ENCODE data around the gene FHAD1. TPM values are rescaled to one million over a fixed set of nuclear protein-coding genes. Genes with fewer than 3 reads are reported as not detected.

The FHAD1 gene
- total RNA-seq, 1 donor from 2014 or later = 1.7 TPM

GRCh38 chr1:15412843-15413242 lies 165.8 kb downstream of the FHAD1 start:
- no peak for TF ChIP-seq CTCF (conservative IDR thresholded peaks at IDR 0.05)
- Mint-ChIP-seq H3K36me3 (ENCODE audit: low read depth) (peaks cover 6% of the 10 kb centered on the region), H3K9me3 (no peaks in the 10 kb centered on the region), H3K4me1 (peaks cover 34% of the 10 kb centered on the region), H3K27me3 (ENCODE audit: low read depth) (peaks cover 8% of the 10 kb centered on the region), H3K27ac (ENCODE audit: unreplicated experiment) (no peak overlapping the region), H3K4me3 (peak overlapping the region; percentile 81)
- DNase-seq (ENCODE audit: low read depth, low spot score) = no peak

GRCh38 chr1:15413563-15414444 lies 166.8 kb downstream of the FHAD1 start:
- DNase-seq (ENCODE audit: low read depth, low spot score) = no peak
- TF ChIP-seq CTCF (conservative IDR thresholded peaks at IDR 0.05) = no peak
- peak overlapping the region; percentile 72 for H3K4me3 Mint-ChIP-seq
- H3K27me3 Mint-ChIP-seq (ENCODE audit: low read depth) = peaks cover 8% of the 10 kb centered on the region
- H3K36me3 Mint-ChIP-seq (ENCODE audit: low read depth) = peaks cover 6% of the 10 kb centered on the region
- no peaks in the 10 kb centered on the region for H3K9me3 Mint-ChIP-seq
- peaks cover 33% of the 10 kb centered on the region for H3K4me1 Mint-ChIP-seq
- no peak overlapping the region for H3K27ac Mint-ChIP-seq (ENCODE audit: unreplicated experiment)

- TF ChIP-seq CTCF (conservative IDR thresholded peaks at IDR 0.05) = no peak
- Mint-ChIP-seq H3K4me3 (peak overlapping the region; percentile 72), H3K27ac (ENCODE audit: unreplicated experiment) (no peak overlapping the region), H3K4me1 (peaks cover 27% of the 10 kb centered on the region), H3K9me3 (no peaks in the 10 kb centered on the region), H3K36me3 (ENCODE audit: low read depth) (peaks cover 6% of the 10 kb centered on the region), H3K27me3 (ENCODE audit: low read depth) (peaks cover 4% of the 10 kb centered on the region)
- DNase-seq (ENCODE audit: low read depth, low spot score) = no peak
These were observed 167.5 kb downstream of the FHAD1 start for GRCh38 chr1:15414445-15414983.

- DNase-seq (ENCODE audit: low read depth, low spot score) = no peak
- Mint-ChIP-seq H3K9me3 (no peaks in the 10 kb centered on the region), H3K4me3 (no peak overlapping the region), H3K27ac (ENCODE audit: unreplicated experiment) (no peak overlapping the region), H3K36me3 (ENCODE audit: low read depth) (peaks cover 10% of the 10 kb centered on the region), H3K27me3 (ENCODE audit: low read depth) (no peaks in the 10 kb centered on the region), H3K4me1 (peaks cover 20% of the 10 kb centered on the region)
- TF ChIP-seq CTCF (conservative IDR thresholded peaks at IDR 0.05) = no peak
These were observed 170.3 kb downstream of the FHAD1 start for GRCh38 chr1:15417059-15417934.

- DNase-seq (ENCODE audit: low read depth, low spot score) = no peak
- Mint-ChIP-seq H3K27ac (ENCODE audit: unreplicated experiment) (no peak overlapping the region), H3K4me1 (peaks cover 17% of the 10 kb centered on the region), H3K36me3 (ENCODE audit: low read depth) (peaks cover 10% of the 10 kb centered on the region), H3K4me3 (no peak overlapping the region), H3K27me3 (ENCODE audit: low read depth) (no peaks in the 10 kb centered on the region), H3K9me3 (no peaks in the 10 kb centered on the region)
- TF ChIP-seq CTCF (conservative IDR thresholded peaks at IDR 0.05) = no peak
These were observed 171.9 kb downstream of the FHAD1 start for GRCh38 chr1:15418806-15419515.
